Ascending aorta (tissue), 2 donors: ENCODE results near the gene HSPA1A. TPM values are rescaled to one million over a fixed set of nuclear protein-coding genes. Genes with fewer than 3 reads are reported as not detected.
"Not testable (repeated sequence)": the region's sequence is repeated elsewhere in the genome, so short reads cannot be mapped to it uniquely, and the experiment has no call there.

Source experiments
- DNase-seq, 2 donors: peaks; one replicate each; pipeline ENCODE4 v3.0.0-alpha.2; 2019; ENCODE audit warnings: low spot score in 2 of 2
- H3K27ac ChIP-seq, 2 donors: fragments of 200-600 bp; sonication (generic); one replicate each; pipeline ENCODE4 v1.5.1; 2016 to 2017; ENCODE audit warnings: mild to moderate bottlenecking in 1 of 2
- H3K27me3 ChIP-seq: fragments of 200-600 bp; sonication (generic); one replicate; pipeline ENCODE4 v1.5.1; 2017
- H3K36me3 ChIP-seq, 2 donors: fragments of 200-600 bp; sonication (generic); one replicate each; pipeline ENCODE4 v1.5.1; 2016
- H3K4me1 ChIP-seq, 2 donors: fragments of 200-600 bp; sonication (generic); one replicate each; pipeline ENCODE4 v1.5.1; 2016 to 2017; ENCODE audit warnings: mild to moderate bottlenecking in 1 of 2
- H3K4me3 ChIP-seq, 2 donors: fragments of 200-600 bp; sonication (generic); one replicate each; pipeline ENCODE4 v1.5.1; 2016 to 2017; ENCODE audit warnings: mild to moderate bottlenecking in 1 of 2
- H3K9me3 ChIP-seq, 2 donors: fragments of 200-600 bp; sonication (generic); one replicate each; pipeline ENCODE4 v1.5.1; 2016
- CTCF ChIP-seq, 3 experiments: fragments of 200-600 bp in 2 of 3; fragments of 450-650 bp in 1 of 3; sonication (generic) in 2 of 3; IDR thresholded peaks; one replicate each; pipeline ENCODE4 v1.5.1; 2016 to 2019; ENCODE audit warnings: antibody characterized with exemption in 3 of 3, mild to moderate bottlenecking in 1 of 3, moderate library complexity in 1 of 3
- intact Hi-C: fragments of 100-400 bp; cut with DNase I; formaldehyde crosslinking; loops from one replicate; pipeline ENCODE4 v1.15.1; 2023
- total RNA-seq: library from RNA; depleted of rRNA; stranded (reverse); fragments of >200 nt; gene quantifications from one replicate; pipeline ENCODE4 v1.1.0, GENCODE V29; 2016

Gene HSPA1A
- total RNA-seq, 1 donor from 2014 or later, result 288 TPM

DNA sequence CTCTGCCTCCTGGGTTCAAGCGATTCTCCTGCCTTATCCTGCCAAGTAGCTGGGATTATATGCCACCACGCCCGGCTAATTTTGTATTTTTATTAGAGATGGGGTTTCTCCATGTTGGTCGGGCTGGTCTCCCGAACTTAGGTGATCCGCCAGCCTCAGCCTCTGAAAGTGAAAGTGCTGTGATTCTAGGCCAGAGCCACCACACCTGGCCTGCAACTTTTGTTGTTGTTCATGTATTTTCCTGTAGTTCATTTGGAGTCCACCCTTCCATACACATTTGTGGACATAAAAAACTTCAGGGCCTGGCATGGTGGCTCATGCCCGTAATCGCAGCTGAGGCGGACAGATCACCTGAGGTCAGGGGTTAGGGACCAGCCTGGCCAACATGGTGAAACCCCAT lies 26.7 kb downstream of the HSPA1A start:
- no peak for TF ChIP-seq CTCF (IDR thresholded peaks at IDR 0.05)
- no peak for DNase-seq
- Histone ChIP-seq H3K4me1 (peaks cover 1 to 4% of the 10 kb centered on the region in 2 donors), H3K27ac (no peak overlapping the region), H3K27me3 (no peaks in the 10 kb centered on the region), H3K4me3 (no peak overlapping the region), H3K36me3 (peaks cover 30 to 44% of the 10 kb centered on the region in 2 donors), H3K9me3 (no peaks in the 10 kb centered on the region)
- intact Hi-C loops, result no loop called here

GRCh38 chr6:31844507-31844906 lies 29.2 kb downstream of the HSPA1A start:
- H3K4me3 ChIP-seq, result no peak overlapping the region
- H3K27ac ChIP-seq, result no peak overlapping the region
- no peaks in the 10 kb centered on the region for H3K9me3 ChIP-seq
- H3K4me1 ChIP-seq, result no peaks in the 10 kb centered on the region
- TF ChIP-seq CTCF (IDR thresholded peaks at IDR 0.05), result no peak
- DNase-seq, result no peak
- peaks cover 6 to 20% of the 10 kb centered on the region in 2 donors for H3K36me3 ChIP-seq
- H3K27me3 ChIP-seq, result no peaks in the 10 kb centered on the region
- intact Hi-C loops, result no loop called here

GRCh38 chr6:31847276-31847978 lies 32.1 kb downstream of the HSPA1A start:
- Histone ChIP-seq H3K4me3 (no peak overlapping the region), H3K27me3 (no peaks in the 10 kb centered on the region), H3K36me3 (no peaks in the 10 kb centered on the region), H3K9me3 (no peaks in the 10 kb centered on the region), H3K4me1 (no peaks in the 10 kb centered on the region), H3K27ac (no peak overlapping the region)
- no peak for TF ChIP-seq CTCF (IDR thresholded peaks at IDR 0.05)
- intact Hi-C loops, result no loop called here
- DNase-seq, result no peak

DNA sequence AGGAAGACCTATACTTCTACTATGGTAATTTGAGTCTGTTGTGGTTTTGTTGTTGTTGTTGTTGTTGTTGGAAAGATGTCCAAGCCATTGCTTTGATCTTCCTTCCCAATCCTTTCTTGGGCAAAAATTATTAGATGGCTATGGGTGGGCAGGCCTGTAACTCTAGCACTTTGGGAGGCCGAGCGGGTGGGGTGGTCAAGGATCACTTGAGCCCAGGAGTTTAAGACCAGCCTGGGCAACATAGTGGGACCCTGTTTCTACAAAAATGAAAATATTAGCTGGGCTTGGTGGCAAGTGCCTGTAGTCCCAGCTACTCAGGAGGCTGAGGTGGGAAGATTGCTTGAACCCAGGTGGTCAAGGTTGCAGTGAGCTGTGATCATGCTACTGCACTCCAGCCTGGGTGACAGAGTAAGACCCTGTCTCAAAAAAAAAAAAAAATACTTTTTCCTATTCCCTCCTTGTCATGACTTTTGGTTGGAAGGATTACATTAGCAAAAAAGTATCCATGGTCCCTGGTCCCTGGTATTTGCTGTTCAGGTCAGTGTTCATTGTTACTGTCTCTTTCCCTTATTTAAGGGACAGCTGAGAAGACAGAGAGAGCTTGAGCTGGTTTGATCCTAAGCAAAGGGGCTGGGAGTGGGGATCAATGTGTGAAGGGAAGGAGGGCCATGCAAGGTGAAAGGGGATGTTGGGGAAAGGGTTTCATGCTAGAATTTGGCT lies 35.6 kb downstream of the HSPA1A start:
- Histone ChIP-seq H3K4me1 (no peaks in the 10 kb centered on the region), H3K27me3 (no peaks in the 10 kb centered on the region), H3K27ac (no peak overlapping the region), H3K9me3 (no peaks in the 10 kb centered on the region), H3K36me3 (no peaks in the 10 kb centered on the region), H3K4me3 (no peak overlapping the region)
- no peak for DNase-seq
- TF ChIP-seq CTCF (IDR thresholded peaks at IDR 0.05), result no peak
- intact Hi-C loops, result no loop called here

GRCh38 chr6:31851485-31851832 lies 36.1 kb downstream of the HSPA1A start:
- H3K4me3 ChIP-seq, result no peak overlapping the region
- no peaks in the 10 kb centered on the region for H3K9me3 ChIP-seq

GRCh38 chr6:31851980-31852718 lies 36.8 kb downstream of the HSPA1A start:
- H3K36me3 ChIP-seq, H3K9me3 ChIP-seq, H3K4me1 ChIP-seq, H3K27ac ChIP-seq, H3K27me3 ChIP-seq, H3K4me3 ChIP-seq, DNase-seq, intact Hi-C loops: not testable (repeated sequence)

More at GRCh38 chr6:31851485-31851832, 36.1 kb downstream of the HSPA1A start:
- no peak overlapping the region for H3K27ac ChIP-seq
- H3K27me3 ChIP-seq, result no peaks in the 10 kb centered on the region
- intact Hi-C loops, result no loop called here
- H3K4me1 ChIP-seq, result no peaks in the 10 kb centered on the region
- no peak for TF ChIP-seq CTCF (IDR thresholded peaks at IDR 0.05)
- no peak for DNase-seq
- no peaks in the 10 kb centered on the region for H3K36me3 ChIP-seq

DNA sequence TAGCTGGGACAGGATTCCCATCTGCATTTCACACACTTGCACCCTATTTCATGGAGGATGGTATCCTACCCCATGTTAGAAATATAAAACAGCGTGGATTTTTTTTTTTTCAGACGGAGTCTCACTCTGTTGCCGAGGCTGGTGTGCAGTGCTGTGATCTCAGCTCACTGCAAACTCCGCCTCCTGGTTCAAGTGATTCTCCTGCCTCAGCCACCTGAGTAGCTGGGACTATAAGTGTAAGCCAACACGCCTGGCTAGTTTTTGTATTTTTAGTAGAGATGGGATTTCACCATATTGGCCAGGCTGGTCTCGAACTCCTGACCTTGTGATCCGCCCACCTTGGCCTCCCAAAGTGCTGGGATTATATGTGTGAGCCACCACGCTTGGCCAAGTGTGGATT lies 42.4 kb downstream of the HSPA1A start:
- H3K4me1 ChIP-seq, H3K27ac ChIP-seq, H3K4me3 ChIP-seq, intact Hi-C loops, H3K27me3 ChIP-seq, DNase-seq, H3K9me3 ChIP-seq: not testable (repeated sequence)
- H3K36me3 ChIP-seq, result peaks cover 14 to 37% of the 10 kb centered on the region in 2 donors
